Activated T-cell treated with anti-CD3 and anti-CD28 coated beads for 4 hours (primary cell): ENCODE measurements around the gene SPTBN1.

ENCODE experiments used
- DNase-seq: peaks from one replicate; pipeline ENCODE4 v3.0.0-alpha.2; 2020

SPTBN1 gene

GRCh38 chr2:54558188-54559005 lies 102.3 kb downstream of the SPTBN1 start:
- DNase-seq: peak; percentile 47

- DNase-seq: no peak
Observed at GRCh38 chr2:54559006-54559445, 102.9 kb downstream of the SPTBN1 start.

- DNase-seq: no peak
Observed at GRCh38 chr2:54559593-54560145, 103.5 kb downstream of the SPTBN1 start.

DNA sequence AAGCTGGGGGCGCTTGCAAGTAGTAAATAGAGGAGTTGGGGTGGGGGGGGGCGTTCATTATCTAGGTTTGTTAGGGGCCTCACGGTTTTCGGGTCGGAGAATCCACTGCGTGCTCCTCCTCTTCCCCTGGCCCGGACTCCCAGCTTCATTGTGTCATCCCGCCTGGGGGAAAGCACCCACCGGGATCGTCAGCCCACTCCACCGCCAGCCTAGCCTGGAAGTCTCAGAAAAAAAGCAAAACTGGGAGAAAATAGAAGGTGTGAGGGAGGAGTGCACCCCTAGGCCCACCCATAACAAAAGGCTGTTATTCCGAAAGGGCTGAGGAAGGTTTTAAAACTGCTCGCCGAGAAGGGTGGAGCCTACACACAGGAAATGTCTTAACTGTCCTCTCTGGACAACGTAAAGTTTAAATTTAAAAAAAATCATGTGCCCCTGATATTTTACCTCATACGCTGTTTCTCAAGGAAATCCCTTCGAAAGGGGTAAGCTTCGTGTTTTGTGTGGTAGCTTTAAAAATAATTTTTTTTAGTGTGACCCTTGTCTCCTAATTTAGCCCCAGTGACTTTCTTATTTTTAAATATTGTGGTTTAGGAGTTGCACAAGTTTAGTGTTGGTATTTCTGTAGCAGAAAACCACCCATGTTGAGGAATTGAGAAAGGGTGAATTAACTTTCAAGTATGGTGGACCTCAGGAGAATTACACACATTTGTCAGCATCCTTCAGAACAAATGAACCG lies 104.2 kb downstream of the SPTBN1 start:
- DNase-seq: no peak

- no peak for DNase-seq
Observed at GRCh38 chr2:54561010-54561409, 104.9 kb downstream of the SPTBN1 start.

GRCh38 chr2:54564439-54564838 lies 108.3 kb downstream of the SPTBN1 start:
- DNase-seq: no peak

GRCh38 chr2:54565551-54565950 lies 109.4 kb downstream of the SPTBN1 start:
- no peak for DNase-seq

- DNase-seq: no peak
Observed at GRCh38 chr2:54566896-54567295, 110.8 kb downstream of the SPTBN1 start.

DNA sequence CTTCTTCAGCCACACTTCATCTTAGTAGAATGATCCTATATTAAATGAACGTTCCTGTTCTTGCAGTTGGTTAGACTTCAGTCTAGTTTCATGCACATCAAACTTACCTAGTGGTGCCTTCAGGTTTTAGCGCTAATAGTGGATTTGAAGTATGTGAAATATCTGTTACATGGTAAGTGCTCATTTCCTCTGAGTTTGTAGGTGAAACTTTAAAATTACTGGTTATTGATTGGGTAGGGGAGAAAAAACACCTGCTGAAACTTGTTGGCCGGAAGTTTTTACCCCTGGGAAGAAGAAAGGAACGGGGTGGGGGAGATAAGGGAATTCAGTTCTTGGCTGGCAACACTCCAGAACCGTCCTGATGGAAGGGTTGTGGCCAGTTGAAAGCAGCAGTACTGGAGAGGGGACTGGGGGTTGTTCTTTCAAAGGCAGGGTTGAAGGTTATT lies 112.8 kb downstream of the SPTBN1 start:
- no peak for DNase-seq

DNA sequence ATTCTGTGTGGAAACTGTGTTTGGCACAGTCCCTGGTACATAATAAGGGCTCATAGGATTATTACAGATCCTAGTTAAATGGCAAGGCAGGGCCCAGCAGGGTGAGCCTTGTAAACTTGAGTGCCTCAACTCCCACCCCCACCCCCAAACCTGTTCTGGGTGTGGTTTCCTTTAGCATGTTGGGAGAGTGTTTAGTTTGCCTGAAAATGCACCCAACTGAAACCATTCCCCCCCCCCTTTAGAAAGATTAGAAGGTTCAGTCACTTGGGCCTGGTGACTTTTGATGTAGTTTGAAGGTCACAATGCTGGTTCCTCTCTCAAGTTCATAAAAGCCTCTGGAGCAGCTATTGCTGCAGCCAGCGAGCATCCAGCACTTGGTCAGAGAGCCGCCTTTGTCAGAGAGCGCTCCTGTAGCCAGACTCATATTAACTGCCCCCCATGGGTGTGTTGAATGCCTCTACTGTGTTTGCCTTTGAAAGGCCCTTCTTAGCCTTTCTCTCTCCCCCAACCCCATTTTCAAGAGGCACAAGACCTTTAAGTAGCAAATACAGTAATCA lies 113.7 kb downstream of the SPTBN1 start:
- DNase-seq: no peak

- DNase-seq: no peak
Observed at GRCh38 chr2:54570321-54570855, 114.3 kb downstream of the SPTBN1 start.

- no peak for DNase-seq
Observed at GRCh38 chr2:54570925-54571694, 115.0 kb downstream of the SPTBN1 start.

DNA sequence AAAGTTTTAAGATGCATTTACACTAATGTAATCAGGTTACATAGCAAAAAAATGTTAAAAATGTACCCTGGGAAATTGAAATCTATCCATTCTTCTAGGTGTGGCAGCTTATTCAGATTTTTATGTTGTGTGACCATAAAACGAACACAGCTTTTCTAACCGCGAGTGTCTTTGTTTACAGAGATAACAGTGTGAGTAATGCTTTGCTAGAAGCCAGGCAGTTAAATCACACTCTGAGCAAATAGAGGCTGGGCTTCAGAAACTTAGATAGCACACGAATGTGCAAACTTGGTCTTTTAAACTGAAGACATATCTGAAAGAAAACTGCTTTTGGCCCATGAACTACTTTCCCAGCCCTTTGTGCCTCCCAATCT lies 116.1 kb downstream of the SPTBN1 start:
- no peak for DNase-seq

- DNase-seq: no peak
Observed at GRCh38 chr2:54572636-54573536, 116.8 kb downstream of the SPTBN1 start.

DNA sequence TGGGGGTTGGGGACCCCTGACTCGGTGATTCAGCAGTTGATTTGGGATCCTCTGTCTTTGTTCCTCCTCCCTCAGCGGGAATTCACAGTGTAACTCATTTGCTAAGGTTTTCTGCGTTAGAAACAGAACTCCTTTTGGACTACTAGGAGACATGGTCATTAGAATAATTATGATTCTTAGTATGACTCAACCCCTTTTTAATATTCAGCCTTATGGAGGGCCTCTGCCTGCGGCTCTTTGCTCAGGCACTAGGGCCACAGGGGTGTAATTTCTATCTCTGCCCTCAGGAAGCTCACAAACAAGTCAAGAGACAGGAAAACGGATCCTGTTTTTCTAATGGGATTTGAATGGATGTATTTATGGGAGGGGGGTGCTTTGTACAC lies 117.4 kb downstream of the SPTBN1 start:
- no peak for DNase-seq

DNA sequence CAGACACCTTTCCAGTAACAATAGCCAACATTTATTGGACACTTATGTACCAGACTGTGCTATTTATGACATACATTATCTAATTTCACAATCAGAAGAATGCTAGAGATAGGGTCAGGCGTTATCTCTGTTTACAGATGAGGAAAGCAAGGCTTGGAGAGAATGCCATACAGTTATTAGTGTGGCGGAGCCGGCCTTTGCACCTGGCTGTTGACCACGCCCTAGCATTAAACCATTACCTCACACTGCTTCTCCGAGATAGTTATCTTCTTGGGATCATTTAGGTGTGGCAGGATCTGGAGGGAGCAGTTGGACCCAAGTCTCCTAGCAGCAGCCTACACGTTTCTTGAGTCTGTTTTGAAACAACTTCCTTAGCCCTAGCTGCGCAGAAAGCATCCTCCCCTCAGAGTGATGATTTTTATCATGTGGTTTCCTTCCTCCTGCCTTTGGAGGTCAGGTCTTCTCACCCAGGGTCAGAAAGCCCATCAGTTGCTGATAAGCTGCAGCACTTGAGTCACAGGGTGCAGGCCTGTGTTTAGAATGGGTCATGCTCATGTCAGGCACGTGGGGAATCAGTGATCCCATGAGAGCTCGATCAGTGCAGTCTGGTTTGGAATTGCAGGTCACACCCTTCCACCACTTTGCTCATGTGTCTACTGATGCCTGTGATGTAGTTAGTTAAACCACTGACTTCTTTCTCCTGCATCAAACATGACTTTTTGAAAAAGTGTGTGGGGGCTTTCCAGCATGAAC lies 118.2 kb downstream of the SPTBN1 start:
- DNase-seq: no peak

DNA sequence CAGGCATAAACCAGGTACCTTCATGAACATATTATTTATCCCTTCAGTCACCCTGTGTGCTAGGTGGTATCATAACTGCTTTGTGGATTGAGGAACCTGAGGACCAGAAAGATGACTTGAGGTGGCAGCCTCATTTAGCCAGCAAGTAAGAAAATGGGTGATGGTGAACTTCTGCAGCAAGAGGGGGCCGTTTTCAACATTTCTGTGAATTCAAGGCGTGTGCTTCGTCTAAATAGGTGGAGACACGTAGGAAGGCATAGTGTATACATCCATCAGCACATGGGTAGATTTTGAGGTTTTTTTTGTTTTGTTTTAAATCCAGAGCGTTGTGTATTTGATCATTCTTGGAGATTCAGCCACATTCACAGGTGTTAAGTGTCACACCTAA lies 118.7 kb downstream of the SPTBN1 start:
- DNase-seq: no peak

DNA sequence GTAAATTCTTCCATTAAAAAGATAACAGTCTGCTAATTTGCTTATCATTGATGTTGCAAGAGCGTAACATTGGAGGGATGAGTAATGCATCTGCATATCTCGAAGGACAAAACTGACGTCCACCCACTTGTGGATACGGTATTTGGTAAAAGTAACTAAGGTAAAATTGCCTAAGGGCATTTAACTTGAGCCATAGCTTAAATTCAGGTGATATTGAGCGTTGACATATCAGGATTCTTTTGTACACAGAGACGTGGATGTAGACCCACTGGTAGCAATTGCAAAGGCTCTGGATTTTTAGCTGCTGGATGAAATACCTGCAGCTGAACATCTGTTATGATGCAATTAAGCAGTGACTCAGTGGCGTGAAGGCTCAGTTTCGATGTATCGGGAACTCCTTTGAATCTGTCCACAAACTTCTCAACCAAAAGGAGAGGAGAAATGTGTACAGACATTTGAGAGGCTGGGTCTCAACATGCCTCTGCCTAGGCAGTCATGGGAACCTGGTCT lies 119.3 kb downstream of the SPTBN1 start:
- DNase-seq: no peak

DNA sequence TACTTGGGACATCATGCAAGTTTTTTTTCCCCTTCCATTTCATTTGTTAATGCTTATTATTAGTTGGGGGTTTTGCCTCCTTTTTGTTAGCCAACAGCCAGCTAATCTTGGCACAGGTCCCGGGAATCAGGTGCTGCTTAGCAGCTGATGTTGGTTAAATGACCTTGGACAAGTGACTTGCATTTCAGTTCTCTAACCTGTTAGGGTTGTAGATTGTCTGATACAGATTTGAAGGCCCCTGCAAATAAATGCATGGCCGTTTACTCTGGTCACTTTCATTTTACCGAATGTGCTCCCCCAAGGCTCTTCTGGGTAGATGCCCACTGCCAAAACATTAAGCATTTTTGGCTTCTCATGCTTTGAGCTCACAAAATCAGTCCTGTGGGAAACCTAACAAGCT lies 120.9 kb downstream of the SPTBN1 start:
- no peak for DNase-seq

GRCh38 chr2:54577944-54578647 lies 122.0 kb downstream of the SPTBN1 start:
- DNase-seq: no peak
